Liver (tissue), 3 donors: ENCODE results near the gene KRT81.

Source experiments
- CTCF ChIP-seq: fragments of 150-350 bp; IDR thresholded peaks from 2 replicates; pipeline ENCODE4 v1.5.1; 2017; ENCODE audit warnings: improper control_type of control experiment, low read depth, low read length; ENCODE audit not compliant: missing input control
- GABPA ChIP-seq, 2 donors: IDR thresholded peaks in 1 of 2; conservative IDR thresholded peaks in 1 of 2; 2 replicates each; pipeline ENCODE4 v1.6.1; 2016; ENCODE audit warnings: antibody characterized with exemption in 2 of 2, mild to moderate bottlenecking in 1 of 2, moderate library complexity in 1 of 2
- RAD21 ChIP-seq, 2 donors: IDR thresholded peaks; 2 replicates each; pipeline ENCODE4 v1.6.1; 2016; ENCODE audit warnings: antibody characterized with exemption in 2 of 2, mild to moderate bottlenecking in 2 of 2
- SP1 ChIP-seq: IDR thresholded peaks from 2 replicates; pipeline ENCODE4 v1.6.1; 2018; ENCODE audit warnings: antibody characterized with exemption, mild to moderate bottlenecking
- TAF1 ChIP-seq: conservative IDR thresholded peaks from 2 replicates; pipeline ENCODE4 v1.6.1; 2016; ENCODE audit warnings: antibody characterized with exemption, mild to moderate bottlenecking
- ZBTB33 ChIP-seq: IDR thresholded peaks from 2 replicates; pipeline ENCODE4 v1.6.1; 2016; ENCODE audit warnings: antibody characterized with exemption
- TF ChIP-seq, protein P1 (sequence below): IDR thresholded peaks from 2 replicates; pipeline ENCODE4 v1.6.1; 2016; ENCODE audit warnings: antibody characterized with exemption
- TF ChIP-seq, protein P2 (sequence below): IDR thresholded peaks from 2 replicates; pipeline ENCODE4 v1.6.1; 2016; ENCODE audit warnings: antibody characterized with exemption
- donor health status: healthy.
- donor health status: healthy.

DNA sequence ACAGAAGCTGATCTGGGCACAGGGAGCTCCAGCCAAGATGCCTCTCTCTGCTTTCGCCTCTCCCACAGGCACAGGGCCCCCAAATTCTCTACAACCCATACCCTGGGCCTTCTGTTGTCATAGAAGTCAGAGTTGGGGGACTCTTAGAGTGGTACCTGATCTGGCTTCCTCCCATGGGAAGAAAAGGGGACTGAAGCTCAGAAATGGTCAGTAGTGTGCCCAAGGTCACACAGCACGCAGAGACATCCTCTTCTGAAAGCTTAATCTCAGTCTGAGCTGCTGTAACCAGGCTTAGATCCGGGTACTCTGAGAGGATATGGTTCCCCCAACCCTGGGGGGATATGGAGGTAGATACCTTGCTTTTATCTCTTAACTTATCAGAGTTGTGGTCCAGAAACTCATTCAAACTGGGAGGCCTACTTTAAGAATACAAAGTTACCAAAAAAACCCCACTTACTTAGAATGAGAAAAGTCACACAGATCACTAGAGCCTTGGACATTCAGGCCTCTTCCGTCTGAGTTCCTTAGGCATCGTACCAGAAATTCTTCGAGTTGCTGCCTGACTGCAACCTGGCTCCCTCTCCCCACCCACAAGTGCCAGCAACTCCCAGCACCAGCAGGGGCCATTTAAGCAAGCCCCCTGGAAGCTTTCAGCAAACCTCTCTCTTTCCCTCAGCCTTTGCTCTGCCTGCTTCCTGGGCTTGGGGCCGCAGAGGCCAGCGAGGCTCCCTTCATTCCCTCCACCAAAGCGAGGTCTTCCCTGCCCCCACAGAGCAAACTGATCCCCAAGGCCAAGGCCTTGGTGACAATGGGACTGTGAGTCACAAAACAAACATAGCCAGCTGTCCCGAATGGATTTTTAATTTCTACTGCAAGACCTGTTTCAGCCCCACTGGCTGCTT is 44.4 kb downstream of the KRT81 start:
- TF ChIP-seq CTCF, result no peak
- TF ChIP-seq SP1, result peak; percentile 9
- TF ChIP-seq ZBTB33, result no peak
- TF ChIP-seq, protein P1, sequence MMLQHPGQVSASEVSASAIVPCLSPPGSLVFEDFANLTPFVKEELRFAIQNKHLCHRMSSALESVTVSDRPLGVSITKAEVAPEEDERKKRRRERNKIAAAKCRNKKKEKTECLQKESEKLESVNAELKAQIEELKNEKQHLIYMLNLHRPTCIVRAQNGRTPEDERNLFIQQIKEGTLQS, result no peak
- TF ChIP-seq, protein P2, sequence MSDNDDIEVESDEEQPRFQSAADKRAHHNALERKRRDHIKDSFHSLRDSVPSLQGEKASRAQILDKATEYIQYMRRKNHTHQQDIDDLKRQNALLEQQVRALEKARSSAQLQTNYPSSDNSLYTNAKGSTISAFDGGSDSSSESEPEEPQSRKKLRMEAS, result no peak
- no peak for TF ChIP-seq RAD21 (IDR thresholded peaks at IDR 0.05)
- no peak for TF ChIP-seq GABPA (IDR thresholded peaks at IDR 0.05 in 1 of 2, conservative IDR thresholded peaks at IDR 0.05 in 1 of 2)
- no peak for TF ChIP-seq TAF1
